HG03066 (cell line): Measurements from ENCODE around the gene KIF1B.
"Not testable (repeated sequence)": the region's sequence is repeated elsewhere in the genome, so short reads cannot be mapped to it uniquely, and the experiment has no call there.

Experiments used
- ATAC-seq: cut with Tn5 transposase; IDR thresholded peaks from one replicate; pipeline ENCODE4 v1.9.1; 2021; ENCODE audit warnings: low read depth; ENCODE audit not compliant: unreplicated experiment

The KIF1B gene

DNA sequence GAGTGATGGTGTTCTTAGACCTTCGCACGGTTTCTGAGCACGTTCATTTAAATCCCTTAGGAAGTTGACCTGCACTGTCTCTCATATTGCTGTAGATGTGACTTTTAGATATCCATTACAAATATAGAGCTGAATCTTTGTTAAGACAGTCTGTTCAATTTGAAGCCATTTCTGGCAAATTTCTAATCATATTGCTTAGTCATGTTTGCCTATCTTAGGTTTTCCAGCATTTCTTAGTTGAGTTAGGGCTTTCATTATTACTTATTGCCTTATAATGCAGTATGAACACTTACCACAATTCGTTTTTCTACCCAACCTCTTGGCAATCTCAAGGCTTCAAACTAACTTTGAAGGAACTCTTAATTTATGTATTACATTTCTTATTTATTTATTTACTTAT is 110.0 kb downstream of the KIF1B start:
- ATAC-seq: no peak

DNA sequence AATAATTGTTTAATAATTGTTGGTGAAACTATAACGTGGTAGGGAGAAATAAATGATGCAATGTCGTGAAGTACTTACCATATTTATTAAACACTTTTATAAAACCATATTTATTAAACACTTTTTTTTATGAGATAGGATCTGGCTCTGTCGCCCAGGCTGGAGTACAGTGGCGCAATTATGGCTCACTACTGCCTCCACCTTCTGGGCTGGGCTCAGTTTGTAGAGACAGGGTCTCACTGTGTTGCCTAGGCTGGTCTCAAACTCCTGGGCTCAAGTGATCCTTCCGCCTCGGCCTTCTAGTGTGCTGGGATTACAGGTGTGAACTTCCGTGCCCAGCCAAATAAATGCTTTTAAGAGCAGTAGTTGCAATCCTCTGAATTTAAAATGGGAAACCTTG is 112.5 kb downstream of the KIF1B start:
- no peak for ATAC-seq

DNA sequence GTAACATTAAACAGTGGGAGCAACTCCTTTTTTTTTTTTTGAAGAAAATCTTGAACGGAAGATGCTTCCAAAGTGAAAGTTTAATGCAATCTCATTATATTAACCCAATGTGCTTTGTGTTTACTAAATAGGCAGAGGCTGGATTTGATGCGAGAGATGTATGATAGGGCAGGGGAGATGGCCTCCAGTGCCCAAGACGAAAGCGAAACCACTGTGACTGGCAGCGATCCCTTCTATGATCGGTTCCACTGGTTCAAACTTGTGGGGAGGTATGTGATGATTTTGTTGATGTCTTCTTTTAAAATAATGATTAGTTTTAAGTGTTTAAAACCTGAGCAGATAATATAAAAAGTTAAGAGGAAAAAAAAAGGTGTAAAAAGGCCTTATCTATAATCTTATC is 114.3 kb downstream of the KIF1B start:
- ATAC-seq: no peak

DNA sequence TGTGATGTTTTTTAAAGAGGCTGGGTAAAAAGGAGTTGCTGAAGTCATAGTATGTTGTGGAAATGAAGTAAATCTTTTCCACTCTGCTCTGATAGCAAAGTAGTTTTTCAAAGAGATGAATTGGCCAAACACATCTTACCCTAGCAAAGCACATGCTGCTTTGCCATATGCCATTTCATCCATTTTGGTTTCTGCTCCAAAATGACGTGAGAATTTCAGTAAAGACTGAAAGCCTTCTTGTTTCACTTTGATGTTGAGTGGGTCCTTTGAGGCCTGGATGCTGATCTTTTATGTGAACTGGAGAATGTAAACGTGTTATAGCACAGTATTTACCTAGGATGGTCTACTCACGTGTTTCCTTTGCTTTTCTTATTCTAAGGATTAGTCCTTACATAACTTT is 115.2 kb downstream of the KIF1B start:
- no peak for ATAC-seq

DNA sequence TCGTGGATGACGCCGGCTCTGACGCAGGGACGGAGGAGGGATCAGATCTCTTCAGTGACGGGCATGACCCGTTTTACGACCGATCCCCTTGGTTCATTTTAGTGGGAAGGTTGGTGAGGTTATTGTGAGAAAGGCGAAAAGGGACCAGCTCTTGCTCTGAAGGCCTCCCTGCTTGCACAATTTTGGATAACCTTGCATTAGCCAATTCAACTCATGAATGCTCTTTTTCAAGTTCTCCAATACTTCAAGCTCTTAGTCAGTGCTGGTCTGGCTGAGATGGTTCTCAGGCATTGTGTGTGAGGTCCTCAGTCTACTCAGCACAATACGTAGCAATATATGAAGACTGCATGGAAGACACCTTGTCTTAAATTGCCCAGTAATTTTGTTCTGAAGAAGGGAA is 115.9 kb downstream of the KIF1B start:
- no peak for ATAC-seq

DNA sequence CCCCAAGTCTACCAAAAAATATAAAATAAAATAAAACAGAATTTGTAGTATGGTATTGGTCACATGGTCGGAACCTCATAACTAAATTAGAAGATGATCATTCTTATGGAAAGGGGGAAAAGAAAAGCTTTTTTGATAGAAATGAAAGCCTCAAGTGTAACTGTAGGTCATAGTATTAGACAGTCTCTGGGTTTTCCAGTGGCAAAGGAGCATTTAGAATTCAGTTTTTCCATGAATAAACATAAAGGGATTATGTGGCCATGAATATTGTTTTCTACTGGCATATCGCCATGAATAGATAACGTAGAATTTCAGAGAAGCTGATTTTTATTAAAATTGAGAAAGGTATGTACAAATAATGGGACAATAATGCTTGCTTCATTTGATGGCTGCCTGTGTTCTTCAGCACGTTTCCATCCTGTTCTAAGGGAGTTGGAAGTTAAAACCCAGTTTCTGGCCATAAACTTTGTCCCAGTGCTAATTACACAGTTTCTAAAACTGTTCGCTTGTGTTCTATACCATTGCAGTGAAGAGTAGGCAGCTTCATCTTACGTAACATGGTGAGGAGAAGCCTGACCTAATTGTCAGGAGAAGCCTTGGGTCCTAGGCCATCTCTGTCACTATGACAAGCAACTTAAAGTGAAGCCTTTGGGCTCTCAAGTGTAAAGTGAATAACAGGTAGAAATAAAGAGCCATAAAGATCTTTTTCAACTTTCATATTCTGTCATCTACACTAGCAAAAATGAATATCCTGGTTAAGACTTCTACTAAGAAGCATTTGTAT is 118.0 kb downstream of the KIF1B start:
- ATAC-seq: no peak

DNA sequence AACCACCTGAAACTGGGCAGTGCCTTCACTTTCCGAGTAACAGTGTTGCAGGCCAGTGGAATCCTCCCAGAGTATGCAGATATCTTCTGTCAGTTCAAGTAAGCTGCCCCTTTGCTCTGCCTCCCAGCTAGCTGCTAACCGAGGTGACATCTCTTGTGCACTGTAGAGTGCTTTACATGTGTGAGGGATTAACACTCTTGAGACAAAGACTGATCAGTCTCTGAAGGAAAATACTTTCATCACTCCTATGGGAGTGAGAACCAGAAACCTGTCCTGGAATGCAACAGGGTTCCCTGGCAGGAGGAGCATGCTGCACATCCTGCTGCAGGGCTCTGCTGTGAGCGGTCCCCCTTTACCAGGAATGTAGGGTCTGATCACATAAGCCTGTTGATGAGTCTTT is 127.1 kb downstream of the KIF1B start:
- no peak for ATAC-seq

DNA sequence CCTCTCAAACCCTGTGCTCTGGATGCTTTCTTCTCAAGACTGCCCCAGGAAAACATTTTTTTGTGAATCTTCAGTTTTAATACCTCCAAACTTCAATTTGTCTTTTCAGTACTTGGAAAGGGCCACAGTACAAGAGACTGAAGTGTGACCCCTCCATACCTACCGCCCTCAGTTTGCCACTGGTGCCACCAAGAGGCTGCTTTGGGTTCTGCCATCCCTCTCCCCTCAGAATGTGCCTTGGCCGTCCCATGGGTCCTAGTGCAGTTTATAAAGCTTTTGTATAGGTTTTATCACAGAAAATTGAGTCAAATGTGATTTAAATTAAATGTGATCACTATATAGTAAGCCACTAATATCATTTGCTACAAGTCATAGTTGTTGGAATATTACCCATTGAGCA is 127.7 kb downstream of the KIF1B start:
- ATAC-seq: no peak

DNA sequence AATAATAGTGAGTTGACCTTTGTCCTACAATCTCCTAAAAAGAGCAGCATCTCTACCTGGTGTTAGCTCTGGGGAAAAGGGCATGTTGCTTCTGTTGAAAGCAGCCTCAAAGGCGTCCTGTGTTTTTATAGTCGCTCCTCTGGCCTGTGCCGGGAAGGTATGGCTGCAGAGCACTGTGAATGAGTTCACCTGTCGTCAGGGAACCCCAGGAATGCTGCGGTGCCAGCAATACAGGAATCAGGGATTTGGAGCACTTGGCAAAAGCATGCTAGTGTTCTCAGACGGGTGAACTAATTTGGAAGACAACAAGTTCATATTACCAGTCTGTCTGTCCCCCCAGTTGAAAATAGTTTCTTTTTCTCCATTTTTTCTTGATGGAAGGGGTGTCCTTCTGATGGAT is 128.2 kb downstream of the KIF1B start:
- ATAC-seq: no peak

DNA sequence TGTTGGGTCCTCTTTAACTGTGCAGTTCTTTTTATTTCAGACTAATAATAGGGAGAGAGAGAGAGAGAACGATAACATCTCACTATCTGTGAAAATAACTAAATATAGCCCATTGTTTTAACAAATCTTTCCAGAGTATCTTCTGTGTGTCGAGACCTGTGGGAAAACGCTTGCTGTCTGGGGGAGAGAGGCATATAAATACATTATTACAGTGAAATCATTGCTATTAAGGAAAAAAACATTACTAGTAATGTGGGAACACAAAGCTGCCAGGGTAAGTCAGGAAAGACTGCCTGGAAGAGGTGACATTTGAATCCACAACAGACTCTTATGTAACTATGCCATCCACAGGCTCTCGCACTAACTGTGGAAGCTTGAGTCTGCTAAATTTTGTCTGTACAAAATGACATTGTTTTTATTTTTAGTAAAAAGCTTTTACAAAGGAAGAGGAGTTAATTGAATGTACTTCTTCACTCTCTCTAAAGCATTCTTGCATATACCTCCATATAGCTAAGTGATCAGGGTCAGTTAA is 128.7 kb downstream of the KIF1B start:
- ATAC-seq: no peak

DNA sequence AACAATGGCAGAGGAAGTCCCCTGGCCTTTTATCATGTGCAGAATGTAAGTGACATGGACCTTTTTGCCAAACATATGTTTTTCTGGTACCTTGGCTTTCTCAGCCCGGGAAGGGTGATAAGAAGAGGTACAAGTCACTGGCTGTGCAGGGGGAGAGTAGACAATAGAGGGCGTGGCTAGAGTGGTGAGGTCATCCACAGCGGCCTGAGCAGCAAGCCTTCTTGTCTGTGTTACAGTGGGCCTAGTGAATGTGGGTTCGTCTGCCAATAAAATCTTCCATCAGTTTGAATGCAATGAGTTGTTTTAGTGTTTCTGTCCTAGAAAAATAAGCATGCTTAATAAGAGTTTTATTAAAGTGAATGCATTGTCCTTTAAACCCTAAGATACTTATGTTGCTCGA is 129.4 kb downstream of the KIF1B start:
- no peak for ATAC-seq

DNA sequence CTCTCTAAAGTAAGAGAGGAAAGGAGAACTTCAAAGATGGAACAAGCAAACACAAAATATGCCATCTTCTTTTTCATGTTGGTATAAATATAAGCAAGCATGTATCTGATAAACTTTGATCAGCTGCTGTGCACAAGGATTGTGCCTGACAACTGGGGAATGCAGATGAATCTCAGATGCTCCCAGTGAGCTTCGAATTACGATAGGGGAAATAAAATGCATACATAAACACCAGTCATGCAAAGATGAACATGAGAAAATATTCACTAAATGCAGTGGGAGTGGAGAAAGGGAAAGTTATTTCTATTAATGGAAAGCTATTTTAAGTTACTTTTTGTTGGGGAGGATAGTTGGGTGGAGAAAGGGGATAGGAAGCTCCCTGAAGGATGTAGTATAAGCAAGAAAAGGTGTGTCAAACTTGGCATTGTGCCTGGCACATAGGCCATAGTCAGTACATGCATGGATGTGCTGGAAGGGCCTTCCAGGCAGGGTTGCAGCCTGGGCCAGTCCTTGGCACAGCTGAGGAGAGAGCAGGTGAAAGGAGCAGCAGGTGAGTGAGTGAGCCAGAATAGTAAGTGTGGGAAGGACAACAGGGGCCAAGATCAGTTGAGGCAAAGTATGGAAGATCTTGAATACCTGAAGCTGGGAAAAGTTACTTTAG is 130.7 kb downstream of the KIF1B start:
- no peak for ATAC-seq

DNA sequence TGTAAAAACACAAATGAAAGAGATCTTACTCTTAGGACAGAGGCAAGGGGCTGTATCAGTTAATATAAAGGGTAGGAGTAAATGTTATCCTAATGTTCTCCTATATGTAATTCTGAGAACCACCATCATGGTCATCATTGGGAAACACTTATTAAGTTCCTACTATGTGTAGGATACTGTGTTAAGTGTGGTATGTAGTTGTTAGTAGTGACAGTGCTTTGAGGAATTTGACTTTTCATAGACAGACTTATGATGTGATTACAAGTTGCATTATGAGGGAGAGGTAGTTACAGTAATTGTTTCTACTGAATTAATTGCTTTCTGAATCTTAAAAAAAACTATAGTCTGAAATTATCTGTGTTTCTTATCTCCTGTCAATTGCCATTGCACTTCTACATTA is 136.7 kb downstream of the KIF1B start:
- ATAC-seq: no peak

DNA sequence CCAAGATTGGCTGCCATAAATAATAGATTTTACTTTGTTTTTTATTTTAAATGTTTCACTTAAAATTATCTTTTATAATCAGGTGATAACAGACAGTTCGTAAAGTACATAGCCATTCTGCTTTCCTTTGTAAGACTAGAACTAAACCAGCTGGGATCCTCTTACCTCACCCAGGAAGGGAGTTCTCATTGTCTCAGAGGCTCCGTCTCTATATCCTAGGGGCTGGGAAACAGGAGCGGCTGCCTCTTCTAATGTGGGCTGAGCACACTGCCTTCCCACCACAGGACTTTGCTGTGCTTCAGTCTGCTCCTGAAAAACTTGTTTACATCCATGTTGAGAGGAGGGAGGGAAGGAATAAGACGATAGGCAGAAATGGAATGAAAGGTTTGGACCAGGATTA is 142.9 kb downstream of the KIF1B start:
- ATAC-seq: no peak

DNA sequence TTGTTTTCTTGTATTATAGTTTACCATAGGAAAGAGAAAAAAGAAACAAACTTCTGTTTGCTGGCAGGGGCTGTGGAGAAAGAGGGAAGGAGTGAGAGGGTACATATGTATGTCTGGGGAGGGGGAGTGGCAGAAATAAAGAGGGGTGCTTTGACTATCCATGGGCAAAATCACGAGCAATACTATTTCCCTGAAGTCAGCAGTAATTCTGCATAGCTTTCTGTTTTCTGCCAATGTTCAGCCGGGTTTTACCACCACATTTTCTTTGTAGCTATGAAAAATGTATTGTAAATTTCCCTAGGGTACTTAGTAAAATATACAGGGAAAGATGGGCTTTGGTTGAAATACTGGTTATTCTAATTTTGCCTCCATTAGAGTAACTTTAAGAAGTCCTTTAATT is 143.3 kb downstream of the KIF1B start:
- no peak for ATAC-seq

DNA sequence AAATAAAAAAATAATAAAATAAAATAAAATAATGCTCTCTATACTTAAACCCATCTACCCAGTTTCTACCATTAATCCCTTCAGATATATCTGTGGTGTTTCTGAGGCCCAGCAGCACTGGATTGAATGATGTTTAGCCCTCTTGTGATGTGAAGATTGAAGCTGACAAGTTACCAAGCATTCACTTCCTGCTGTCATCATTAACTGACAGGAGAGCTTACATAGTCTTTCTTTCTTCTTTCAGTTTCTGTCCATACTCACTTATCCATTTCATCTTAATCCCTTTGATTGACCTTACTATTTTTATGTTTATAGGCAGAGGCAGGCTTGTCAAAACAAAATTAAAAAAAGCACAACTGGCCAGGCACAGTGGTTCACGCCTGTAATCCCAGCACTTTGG is 149.7 kb downstream of the KIF1B start:
- ATAC-seq: no peak

DNA sequence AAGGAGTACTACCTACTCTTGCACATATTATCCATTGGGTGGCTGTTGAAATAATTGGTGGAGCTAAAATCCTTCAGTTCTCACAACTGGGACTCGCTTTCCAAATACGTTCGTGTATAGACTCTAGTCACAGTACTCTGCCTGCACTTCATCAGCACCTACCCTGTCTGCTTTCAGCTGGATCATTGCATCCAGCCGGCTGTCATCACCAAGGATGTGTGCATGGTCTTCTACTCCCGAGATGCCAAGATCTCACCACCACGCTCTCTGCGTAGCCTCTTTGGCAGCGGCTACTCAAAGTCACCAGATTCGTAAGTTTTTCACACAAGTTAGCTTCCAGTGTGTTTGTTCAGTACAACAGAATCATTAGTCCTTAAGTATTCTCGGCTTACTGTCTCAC is 151.1 kb downstream of the KIF1B start:
- ATAC-seq: no peak

DNA sequence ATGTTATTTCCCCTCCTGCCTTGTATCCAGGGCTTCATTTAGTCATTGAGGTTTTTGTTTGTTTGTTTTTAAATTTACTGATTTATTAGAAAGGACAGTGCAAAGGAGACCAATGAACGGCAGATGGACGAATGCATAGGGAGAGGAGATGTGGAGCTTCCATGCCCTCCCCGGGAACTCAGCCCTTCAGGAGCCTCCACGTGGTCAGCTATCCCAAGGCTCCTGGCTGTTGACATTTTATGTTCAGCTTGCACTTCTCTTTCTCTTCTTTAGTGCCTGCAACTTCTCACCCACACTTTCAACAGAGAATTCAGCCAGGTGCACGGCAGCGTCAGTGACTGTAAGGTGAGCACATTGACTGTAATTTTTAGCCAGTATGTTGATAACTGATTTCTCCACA is 157.8 kb downstream of the KIF1B start:
- no peak for ATAC-seq

DNA sequence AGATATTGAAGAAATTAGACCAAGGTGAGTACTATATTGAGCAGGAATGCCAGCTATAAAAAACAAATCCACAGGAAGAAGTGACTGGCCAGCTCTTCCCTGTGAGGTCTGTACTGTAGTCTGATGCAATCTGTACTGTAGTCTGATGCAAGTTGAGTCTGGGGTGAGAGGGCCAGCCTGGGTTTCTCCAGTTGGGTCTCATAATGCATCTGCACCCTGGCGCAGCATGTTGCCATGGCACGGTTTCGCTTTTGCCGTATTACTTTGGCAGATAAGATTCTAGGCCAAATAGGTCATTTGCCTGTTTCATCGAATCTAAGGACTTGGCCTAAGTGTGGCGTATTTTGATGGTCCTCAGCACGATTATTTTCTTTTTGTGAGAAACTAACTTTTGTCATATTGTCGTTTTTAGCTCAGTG is 164.1 kb downstream of the KIF1B start:
- ATAC-seq: no peak

DNA sequence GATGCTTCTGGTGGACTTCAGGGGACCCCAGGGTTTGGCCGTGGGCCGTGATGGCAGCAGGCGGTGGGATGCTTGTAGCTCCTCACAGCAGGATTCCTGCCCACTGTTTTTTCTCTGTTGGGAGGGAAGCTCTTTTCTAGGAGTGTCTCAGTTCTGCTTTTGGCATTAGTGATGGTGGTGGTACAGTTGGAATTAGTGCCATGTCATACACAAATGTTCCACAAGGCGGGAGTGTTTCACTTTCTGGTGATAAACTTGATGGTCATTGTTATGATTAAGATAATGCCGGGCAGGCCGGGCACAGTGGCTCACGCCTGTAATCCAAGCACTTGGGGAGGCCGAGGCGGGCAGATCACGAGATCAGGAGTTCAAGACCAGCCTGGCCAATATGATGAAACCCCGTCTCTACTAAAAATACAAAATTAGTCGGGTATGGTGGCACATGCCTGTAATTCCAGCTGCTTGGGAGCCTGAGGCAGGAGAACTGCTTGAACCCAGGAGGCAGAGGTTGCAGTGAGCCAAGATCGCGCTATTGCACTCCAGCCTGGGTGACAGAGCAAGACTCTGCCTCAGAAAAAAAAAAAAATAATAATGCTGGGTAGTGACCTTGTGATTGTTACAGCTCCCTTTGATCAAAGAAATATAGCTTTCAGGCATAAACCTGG is 167.1 kb downstream of the KIF1B start:
- not testable (repeated sequence) for ATAC-seq

DNA sequence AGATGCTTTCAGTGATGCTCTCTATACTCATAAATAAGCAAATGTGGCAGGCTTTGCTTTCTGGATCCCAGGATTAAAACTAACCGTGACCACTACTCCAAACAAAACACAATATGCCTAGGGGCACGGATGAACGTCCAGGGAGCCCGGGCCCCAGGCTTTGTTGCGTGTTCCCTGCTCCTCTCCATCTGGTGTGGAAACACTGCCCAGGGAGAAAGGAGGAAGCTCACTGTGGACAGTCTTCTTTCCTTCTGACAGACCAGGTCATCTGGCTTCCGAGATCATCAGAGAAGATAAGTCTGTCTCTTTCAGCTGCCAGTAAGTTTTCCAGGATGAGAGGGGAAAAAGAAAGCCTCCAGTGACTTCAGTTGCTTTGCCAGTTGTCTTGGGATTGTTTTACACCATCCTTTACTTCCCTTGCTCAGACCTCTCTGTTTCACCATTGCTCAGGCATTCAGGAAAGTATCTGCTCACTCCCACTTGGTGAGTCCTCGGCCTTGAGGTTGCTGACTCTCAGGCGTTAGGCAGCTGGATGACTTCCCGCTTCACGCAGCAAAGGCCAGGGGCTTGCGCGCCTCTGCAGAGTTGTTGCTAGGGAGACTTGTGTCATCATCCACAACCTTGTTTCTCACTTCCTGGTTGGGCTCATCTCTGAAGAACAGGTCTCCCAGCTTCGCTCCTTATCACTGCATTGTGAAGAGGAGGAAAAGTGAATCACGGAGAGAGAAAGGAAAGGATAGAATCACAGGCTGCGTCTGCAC is 167.9 kb downstream of the KIF1B start:
- ATAC-seq: no peak
